Left hindlimb (tissue), 1 donor: ENCODE measurements around the gene SEPTIN2.
"Not testable (repeated sequence)": the region's sequence is repeated elsewhere in the genome, so short reads cannot be mapped to it uniquely, and the experiment has no call there.

Experiments used
- DNase-seq: peaks from one replicate; pipeline ENCODE4 v3.0.0-alpha.2; 2018

SEPTIN2 gene

DNA sequence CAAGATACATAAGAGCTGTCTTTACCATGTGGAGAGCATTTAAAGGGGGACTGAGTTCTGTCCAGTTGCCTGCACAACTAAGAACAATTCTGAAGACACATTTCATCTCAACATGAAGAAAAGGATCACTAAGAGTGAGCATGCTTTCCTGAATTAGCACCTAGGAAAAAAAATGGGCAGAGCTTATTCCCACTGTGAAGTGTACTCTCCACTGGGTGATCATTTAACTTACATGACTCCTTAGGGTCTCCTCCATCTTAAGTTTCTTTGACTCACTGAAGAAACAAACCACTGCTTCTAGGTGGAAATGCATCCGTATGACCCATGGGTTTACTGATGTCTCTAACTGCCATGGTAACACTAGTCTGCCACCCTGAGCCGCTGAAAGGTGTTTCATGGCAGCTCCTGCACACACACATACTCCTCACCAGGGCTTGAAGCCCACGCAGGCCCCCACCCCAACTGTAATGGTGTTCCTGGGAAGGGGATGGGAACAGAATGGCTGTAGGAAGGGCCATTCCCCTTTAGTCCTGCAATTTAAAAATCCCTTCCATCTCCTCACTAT, 27.3 kb upstream of the SEPTIN2 start:
- DNase-seq: no peak

GRCh38 chr2:241289053-241289452, 26.7 kb upstream of the SEPTIN2 start:
- no peak for DNase-seq

DNA sequence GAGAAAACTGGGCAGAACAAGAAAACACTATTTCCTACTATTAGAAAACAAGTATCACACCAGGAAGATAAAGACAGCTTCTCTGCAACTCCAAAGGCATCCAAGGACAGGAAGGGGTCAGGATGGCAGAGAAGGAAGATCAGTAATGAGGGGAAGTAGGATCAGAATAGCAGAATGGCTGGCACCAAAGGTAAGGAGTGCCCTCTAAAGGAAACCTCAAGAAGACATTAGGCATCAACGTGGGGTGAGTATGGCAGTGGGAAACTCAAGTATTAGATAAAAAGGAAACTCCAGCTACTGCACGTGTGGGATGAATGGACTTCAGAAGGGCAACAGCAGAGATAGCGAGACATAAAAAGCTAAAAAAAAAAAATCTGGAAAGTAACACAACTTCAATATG, 26.1 kb upstream of the SEPTIN2 start:
- DNase-seq: no peak

GRCh38 chr2:241291153-241291552, 24.6 kb upstream of the SEPTIN2 start:
- no peak for DNase-seq

DNA sequence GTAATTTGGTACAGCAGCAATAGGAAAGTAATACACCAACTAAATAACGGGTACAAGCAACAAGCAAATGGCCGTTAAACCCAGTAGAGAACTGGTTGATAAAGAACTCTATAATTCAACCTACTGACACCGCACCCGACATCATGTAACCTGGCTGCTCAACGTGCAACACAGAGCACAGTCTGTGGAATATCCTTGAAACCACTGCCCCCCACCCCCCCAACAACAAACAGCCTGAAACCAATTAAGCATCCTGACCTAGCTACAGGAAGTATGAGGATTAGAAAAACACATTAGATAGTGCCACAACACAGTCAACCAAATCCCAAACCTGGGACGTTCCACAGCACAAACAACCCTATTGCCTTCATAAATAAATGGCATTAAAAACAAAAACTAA, 23.7 kb upstream of the SEPTIN2 start:
- DNase-seq: no peak

DNA sequence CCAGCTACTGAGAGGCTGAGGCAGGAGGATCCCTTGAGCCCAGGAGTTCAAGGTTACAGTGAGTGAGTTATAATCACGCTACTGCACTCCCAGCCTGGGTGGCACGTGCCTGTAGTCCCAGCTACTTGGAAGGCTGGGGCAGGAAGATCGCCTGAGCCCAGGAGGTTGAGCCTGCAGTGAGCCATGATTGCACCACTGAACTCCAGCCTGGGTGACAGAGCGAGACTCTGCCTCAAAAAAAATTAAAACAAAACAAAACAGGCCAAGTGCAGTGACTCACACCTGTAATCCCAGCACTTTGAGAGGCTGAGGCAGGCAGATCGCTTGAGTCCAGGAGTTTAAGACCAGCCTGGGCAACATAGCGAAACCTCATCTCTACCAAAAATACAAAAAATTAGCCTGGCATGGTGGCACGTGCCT, 22.3 kb upstream of the SEPTIN2 start:
- not testable (repeated sequence) for DNase-seq

DNA sequence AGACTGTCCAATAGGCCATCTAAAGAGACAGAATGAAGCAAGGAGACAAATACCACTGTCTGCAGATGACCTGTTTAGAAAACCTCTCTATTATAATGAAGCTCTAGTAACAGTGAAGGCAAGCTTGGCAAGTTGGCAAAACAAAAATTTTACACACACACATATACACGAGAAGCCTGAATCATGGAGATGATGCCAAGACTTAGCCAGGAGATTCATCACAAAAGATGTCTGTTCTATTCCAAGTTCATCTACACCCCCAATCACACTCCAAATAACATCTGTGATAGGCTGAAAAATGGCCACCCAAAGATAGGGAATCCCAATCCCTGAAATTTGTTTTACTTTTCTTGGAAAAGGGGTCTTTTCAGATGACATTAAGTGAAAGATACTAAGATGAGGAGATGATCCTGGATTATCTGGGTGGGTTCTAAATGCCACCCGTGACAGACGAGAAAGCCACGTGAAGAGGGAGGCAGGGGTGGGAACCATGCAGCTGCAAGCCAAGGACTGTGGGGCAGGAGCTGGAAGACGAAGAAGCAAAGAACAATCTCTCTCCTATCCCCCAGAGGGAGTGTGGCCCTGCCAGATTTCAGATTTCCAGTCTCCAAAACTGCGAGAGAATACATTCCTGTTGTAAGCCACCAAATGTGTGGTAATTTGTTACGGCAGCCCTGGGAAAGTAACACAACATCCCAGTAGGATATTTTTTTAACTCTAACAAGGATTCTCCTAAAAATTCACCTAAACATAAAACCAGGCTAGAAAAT, 20.2 kb upstream of the SEPTIN2 start:
- DNase-seq: no peak

- DNase-seq: no peak
Observed at GRCh38 chr2:241296767-241297166, 19.0 kb upstream of the SEPTIN2 start.

DNA sequence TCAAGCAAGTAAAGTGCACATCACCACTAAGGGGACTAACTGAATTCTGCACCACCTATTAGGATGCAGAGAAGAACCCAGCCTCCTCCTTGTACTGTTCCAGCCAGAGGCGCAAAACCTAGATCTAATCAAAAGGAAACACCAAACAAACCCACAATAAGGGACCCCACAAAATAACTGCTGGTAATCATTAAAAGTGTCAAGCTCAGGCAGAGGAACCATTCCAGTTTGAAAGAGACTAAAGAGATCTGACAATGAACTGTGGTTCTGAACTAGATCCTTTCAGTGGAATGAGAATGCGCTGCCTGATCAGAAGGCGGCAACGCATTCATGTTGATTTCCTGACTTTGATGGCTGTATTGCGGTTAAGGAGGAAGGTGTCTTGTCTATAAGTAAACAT, 17.1 kb upstream of the SEPTIN2 start:
- DNase-seq: no peak

GRCh38 chr2:241300000-241300399, 15.7 kb upstream of the SEPTIN2 start:
- DNase-seq: no peak

DNA sequence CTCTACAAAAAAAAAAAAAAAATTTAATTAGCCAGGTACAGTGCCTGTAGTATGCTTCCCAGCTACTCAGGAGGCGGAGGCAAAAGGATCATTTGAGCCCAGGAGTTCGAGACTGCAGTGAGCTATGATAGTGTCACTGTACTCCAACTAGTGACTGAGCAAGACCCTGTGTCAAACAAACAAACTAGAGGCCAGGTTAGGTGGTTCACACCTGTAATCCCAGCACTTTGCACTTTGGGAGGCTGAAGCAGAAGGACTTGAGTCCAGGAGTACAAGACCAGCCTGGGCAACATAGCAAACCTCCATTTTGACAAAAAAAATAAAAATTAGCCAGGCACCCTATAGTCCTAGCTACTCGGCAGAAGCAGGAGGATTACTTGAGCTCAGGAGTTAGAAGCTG, 13.6 kb upstream of the SEPTIN2 start:
- DNase-seq: no peak

DNA sequence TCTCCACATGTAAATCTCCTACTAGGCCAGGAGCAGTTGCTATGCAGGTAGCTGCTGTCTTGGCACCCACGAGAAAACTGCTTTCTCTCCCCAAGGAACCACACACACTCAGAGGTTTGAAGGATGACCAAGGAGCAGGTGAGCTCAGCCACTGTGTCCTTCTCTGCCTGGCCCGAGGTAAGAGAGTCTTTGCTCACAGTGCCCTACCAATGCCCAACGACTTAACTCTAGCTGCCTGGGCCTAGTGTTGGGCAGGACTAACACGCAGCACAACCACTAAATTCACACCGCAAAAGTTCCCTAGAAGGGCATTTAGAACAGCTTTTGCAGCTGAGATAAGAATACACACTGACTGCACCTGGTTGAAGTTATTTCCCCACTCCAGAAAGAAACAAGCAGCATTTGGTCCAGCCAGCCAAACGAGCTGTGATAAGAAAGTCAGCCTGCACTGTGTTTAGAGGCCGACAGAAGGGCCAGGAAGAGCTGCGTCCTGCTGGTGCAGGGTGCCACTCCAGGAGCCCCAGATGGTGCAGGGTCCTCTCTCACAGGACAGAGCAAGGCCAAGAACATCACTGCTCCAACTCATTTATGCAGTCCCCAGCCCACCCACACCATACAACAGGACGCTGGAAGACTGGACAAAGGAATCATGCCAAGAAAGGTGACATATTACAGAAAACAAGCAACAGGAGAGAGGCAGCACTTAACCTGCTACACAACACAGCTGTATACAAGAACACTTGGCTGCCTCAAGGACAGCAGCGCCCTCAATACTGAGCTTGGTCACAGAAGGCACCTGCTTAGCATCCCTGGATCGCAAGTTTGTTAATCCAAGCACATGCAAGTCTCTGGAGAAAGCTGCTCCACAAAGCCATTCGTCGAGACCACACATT, 12.7 kb upstream of the SEPTIN2 start:
- no peak for DNase-seq

GRCh38 chr2:241304039-241304670, 11.6 kb upstream of the SEPTIN2 start:
- no peak for DNase-seq

- DNase-seq: no peak
Observed at GRCh38 chr2:241307055-241307454, 8.7 kb upstream of the SEPTIN2 start.

DNA sequence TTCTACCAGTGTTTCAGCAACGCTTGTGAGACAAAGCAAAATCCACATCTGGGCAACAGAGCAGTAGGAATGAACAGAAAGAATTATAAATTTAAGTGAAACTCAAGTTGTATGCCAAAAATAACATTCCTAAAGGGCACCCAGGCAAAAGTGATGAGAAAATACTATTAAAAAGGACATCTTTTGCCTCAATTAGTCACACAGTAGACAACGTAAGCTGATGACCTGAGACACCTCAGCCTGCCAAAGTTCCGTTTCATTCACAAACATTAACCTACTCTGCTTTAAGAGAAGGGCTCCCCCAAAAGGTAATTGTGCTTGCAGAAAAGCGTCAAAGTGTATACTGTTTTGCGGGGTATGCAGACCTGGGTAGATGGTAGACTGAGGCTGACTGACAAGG, 7.5 kb upstream of the SEPTIN2 start:
- no peak for DNase-seq

DNA sequence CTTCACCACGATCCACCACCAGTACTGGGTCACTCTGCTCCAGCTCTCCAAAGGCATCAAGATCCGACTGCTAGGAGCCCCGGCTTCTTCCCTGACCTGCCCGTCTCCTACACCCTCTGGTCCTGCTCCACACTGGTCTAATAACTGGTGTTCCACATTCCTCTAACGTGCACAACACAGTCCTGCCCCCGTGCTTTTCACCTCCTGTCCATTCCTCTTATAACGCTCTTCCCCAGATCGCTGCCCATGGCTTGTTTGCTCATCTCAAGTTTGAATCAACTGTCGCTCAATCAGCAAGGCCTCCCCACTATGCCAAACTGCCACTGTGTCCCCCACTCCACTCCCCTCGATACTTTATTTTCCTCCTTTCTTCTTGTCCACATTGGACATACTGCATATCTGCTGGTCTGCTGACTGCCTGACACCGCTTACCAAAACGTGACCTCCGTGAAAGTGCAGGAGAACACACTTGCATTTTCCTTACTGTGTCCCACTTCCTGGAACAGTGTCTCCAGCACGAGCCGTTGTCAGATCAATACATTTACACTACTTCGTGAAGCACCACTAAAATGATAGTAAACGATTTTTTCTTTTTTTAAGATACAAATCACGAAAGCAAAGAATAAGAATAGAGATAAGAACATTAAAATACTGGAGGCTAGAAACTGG, 6.8 kb upstream of the SEPTIN2 start:
- no peak for DNase-seq

- DNase-seq: no peak
Observed at GRCh38 chr2:241309684-241310117, 6.0 kb upstream of the SEPTIN2 start.

DNA sequence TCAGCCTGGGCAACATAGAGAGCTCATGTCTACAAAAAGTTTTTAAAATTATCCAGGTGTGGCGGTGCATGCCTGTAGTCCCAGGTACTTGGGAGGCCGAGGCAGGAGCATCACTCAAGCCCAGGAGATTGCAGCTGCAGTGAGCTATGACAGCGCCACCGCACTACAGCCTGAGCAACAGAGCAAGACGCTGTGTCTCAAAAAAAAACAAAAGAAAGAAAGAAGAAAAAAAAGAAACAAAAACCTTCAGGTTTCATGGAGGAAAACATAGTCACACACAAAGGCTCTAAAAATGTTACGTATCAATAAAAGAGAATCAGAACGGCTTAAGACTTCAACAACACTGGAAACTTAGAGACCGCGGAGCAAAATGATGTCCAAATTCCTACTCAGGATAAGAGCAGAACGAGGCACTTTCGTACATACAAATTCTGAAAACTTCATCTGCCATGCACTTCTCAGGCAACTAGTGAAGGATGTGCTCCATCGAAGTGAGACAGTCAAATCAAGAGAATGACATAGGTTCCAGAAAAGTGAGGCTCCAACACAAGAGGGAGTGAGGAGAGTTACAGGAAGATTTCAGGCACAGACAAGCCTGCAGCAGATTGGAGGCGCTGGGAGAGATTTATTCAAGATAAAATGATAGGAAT, 4.7 kb upstream of the SEPTIN2 start:
- no peak for DNase-seq

DNA sequence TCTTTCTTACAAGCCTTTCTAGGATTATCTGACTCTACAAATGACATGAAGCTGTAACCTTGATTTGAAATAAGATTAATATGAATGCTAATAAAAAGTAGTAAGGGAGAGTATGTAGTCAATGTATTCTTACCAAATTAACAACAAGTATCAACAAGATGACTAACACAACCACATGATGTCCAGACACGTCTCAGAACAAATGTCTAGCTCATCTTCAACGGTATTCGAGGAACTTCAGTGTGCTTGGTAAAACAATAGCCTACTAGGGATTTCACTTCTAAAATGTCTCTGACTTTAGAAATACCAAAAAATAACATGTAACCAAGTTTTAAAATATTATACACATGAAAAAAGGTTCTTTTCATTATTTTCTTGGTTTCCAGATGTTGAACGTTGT, 3.6 kb upstream of the SEPTIN2 start:
- no peak for DNase-seq

GRCh38 chr2:241313543-241314095, 2.1 kb upstream of the SEPTIN2 start:
- no peak for DNase-seq

GRCh38 chr2:241314226-241315092, 1.3 kb upstream of the SEPTIN2 start:
- DNase-seq: no peak
